Measurements from ENCODE around the gene FOLR2.

The FOLR2 gene

GRCh38 chr11:72235351-72236057 is 18.9 kb downstream of the FOLR2 start:
- CTCF ChIA-PET, result interaction anchor here (0.6 to 5.9 kb wide), 13 partner anchors 9 to 235 kb away, joined by 3 to 76 read pairs (median 6); partner anchors contain the start of gene INPPL1
- POLR2A ChIA-PET, result interaction anchor here (0.7 to 1.0 kb wide), 3 partner anchors 8 to 12 kb away, joined by 3 to 4 read pairs (median 3); no protein-coding TSS in a partner anchor
- TF ChIP-seq CTCF (IDR thresholded peaks at IDR 0.05; ENCODE audit: insufficient read depth, low read length, missing control alignments), result no peak
- DNase-seq (ENCODE audit: low read depth, low spot score), result no peak
- H3K4me3 ChIP-seq (ENCODE audit: low read depth, low read length), result no peak overlapping the region

GRCh38 chr11:72236083-72236697 is 19.6 kb downstream of the FOLR2 start:
- ChIA-PET POLR2A (interaction anchor here (0.7 to 1.0 kb wide), 3 partner anchors 9 to 13 kb away, joined by 3 to 4 read pairs (median 3); no protein-coding TSS in a partner anchor), CTCF (interaction anchor here (1.1 to 5.9 kb wide), 11 partner anchors 10 to 234 kb away, joined by 3 to 76 read pairs (median 6); partner anchors contain the start of gene INPPL1)
- no peak overlapping the region for H3K4me3 ChIP-seq (ENCODE audit: low read depth, low read length)
- DNase-seq (ENCODE audit: low read depth, low spot score), result no peak
- TF ChIP-seq CTCF (IDR thresholded peaks at IDR 0.05; ENCODE audit: insufficient read depth, low read length, missing control alignments), result no peak

- POLR2A ChIA-PET, result interaction anchor here (0.7 to 1.0 kb wide), 2 partner anchors 9 to 109 kb away, joined by 3 to 4 read pairs; no protein-coding TSS in a partner anchor
- DNase-seq (ENCODE audit: low read depth, low spot score), result no peak
- no peak overlapping the region for H3K4me3 ChIP-seq (ENCODE audit: low read depth, low read length)
- TF ChIP-seq CTCF (IDR thresholded peaks at IDR 0.05; ENCODE audit: insufficient read depth, low read length, missing control alignments), result no peak
- CTCF ChIA-PET, result interaction anchor here (1.1 to 5.9 kb wide), 10 partner anchors 9 to 234 kb away, joined by 3 to 76 read pairs (median 8); partner anchors contain the start of gene INPPL1
Measured at GRCh38 chr11:72236774-72237111, 20.1 kb downstream of the FOLR2 start.

GRCh38 chr11:72237112-72237931 is 20.7 kb downstream of the FOLR2 start:
- ChIA-PET POLR2A (interaction anchor here (0.7 to 2.4 kb wide), 4 partner anchors 10 to 177 kb away, joined by 3 to 16 read pairs (median 4); no protein-coding TSS in a partner anchor), CTCF (interaction anchor here (0.9 to 5.9 kb wide), 22 partner anchors 9 to 260 kb away, joined by 3 to 76 read pairs (median 6); partner anchors contain the start of genes FOLR2 and INPPL1)
- no peak for TF ChIP-seq CTCF (IDR thresholded peaks at IDR 0.05; ENCODE audit: insufficient read depth, low read length, missing control alignments)
- DNase-seq (ENCODE audit: low read depth, low spot score), result no peak
- H3K4me3 ChIP-seq (ENCODE audit: low read depth, low read length), result no peak overlapping the region

- CTCF ChIA-PET, result interaction anchor here (0.8 to 5.9 kb wide), 19 partner anchors 8 to 261 kb away, joined by 3 to 76 read pairs (median 5); partner anchors contain the start of genes FOLR2 and INPPL1
- DNase-seq (ENCODE audit: low read depth, low spot score), result no peak
- no peak overlapping the region for H3K4me3 ChIP-seq (ENCODE audit: low read depth, low read length)
- TF ChIP-seq CTCF (IDR thresholded peaks at IDR 0.05; ENCODE audit: insufficient read depth, low read length, missing control alignments), result peak; percentile 82
- POLR2A ChIA-PET, result interaction anchor here (0.8 to 2.4 kb wide), 3 partner anchors 10 to 176 kb away, joined by 3 to 16 read pairs (median 4); no protein-coding TSS in a partner anchor
Measured at GRCh38 chr11:72238040-72238450, 21.5 kb downstream of the FOLR2 start.
